Kidney (tissue), 14 donors: Measurements from ENCODE around the gene SLC13A2. TPM values are rescaled to one million over a fixed set of nuclear protein-coding genes. Genes with fewer than 3 reads are reported as not detected.

Experiments used
- DNase-seq, 5 donors: peaks; one replicate each; pipeline ENCODE4 v3.0.0-alpha.2; 2013 to 2020
- FAIRE-seq: peaks from 2 replicates; lab custom pipeline; 2012; peaks lifted over from hg19 to GRCh38; lab: Jason Lieb, UNC
- H3K27ac ChIP-seq, 2 donors: one replicate each; pipeline ENCODE4 v1.7.0; 2013; ENCODE audit warnings: low read depth in 2 of 2, low read length in 2 of 2, inconsistent platforms in 1 of 2
- H3K27me3 ChIP-seq: one replicate; pipeline ENCODE4 v1.7.1; 2013; ENCODE audit warnings: low read length, inconsistent platforms; ENCODE audit not compliant: control insufficient read depth, insufficient read depth
- H3K36me3 ChIP-seq, 3 donors: one replicate each; pipeline versions ENCODE4 v1.7.0 to v1.7.1; 2013; ENCODE audit warnings: low read length in 3 of 3, control low read depth in 1 of 3, inconsistent platforms in 1 of 3; ENCODE audit not compliant: insufficient read depth in 3 of 3, control insufficient read depth in 2 of 3
- H3K4me1 ChIP-seq, 3 donors: one replicate each; pipeline versions ENCODE4 v1.7.0 to v1.7.1; 2013; ENCODE audit warnings: low read length in 3 of 3, inconsistent platforms in 1 of 3, low read depth in 1 of 3; ENCODE audit not compliant: control insufficient read depth in 2 of 3, insufficient read depth in 2 of 3
- H3K4me3 ChIP-seq, 3 donors: one replicate each; pipeline versions ENCODE4 v1.7.0 to v1.8.1; 2013; ENCODE audit warnings: low read length in 3 of 3, control low read depth in 1 of 3, inconsistent platforms in 1 of 3
- H3K9ac ChIP-seq, 3 donors: one replicate each; pipeline versions ENCODE4 v1.7.0 to v1.7.1; 2013; ENCODE audit warnings: low read length in 3 of 3, control low read depth in 1 of 3, inconsistent platforms in 1 of 3
- H3K9me3 ChIP-seq, 3 donors: one replicate each; pipeline versions ENCODE4 v1.7.0 to v1.7.1; 2013; ENCODE audit warnings: low read length in 3 of 3, control low read depth in 1 of 3, inconsistent platforms in 1 of 3; ENCODE audit not compliant: control insufficient read depth in 2 of 3, insufficient read depth in 1 of 3
- CTCF ChIP-seq: IDR thresholded peaks from 3 replicates; pipeline ENCODE4 v1.5.1; 2012; ENCODE audit warnings: mild to moderate bottlenecking, moderate library complexity, borderline replicate concordance; ENCODE audit not compliant: insufficient read depth; ENCODE audit errors: extremely low read depth
- intact Hi-C: fragments of 100-400 bp; cut with DNase I; formaldehyde crosslinking; loops from one replicate; pipeline ENCODE4 v1.11.1; 2022
- polyA plus RNA-seq: library from polyadenylated mRNA; stranded (reverse); fragments of 350-450 nt; fragmentation: Illumina TruSeq; extraction: RNeasy Lipid Tissue Mini Kit (QIAGEN cat#74804); gene quantifications from one replicate; pipeline ENCODE4 v1.2.3, GENCODE V29; 2014; ENCODE audit warnings: low read depth, low replicate concordance; ENCODE audit not compliant: insufficient read depth
- total RNA-seq: library from RNA; stranded (reverse); fragmentation: NEBNext Ultra II Directional; extraction: Animal tissue kit (Norgen Biotek cat#: 25700); gene quantifications from one replicate; pipeline ENCODE4 v1.2.1, GENCODE V29; 2021
- donor health status: control.
- donor health status: control.
- donor health status: control.
- donor health status: control.
- donor health status: control.
- donor health status: DM: yes; HTN: yes; CAD: no.
- donor health status: Normal renal cell carcinoma (clear cell type).

The SLC13A2 gene
- total and polyA plus RNA-seq, 2 donors from 2014 or later = 1.1 to 69.0 TPM

GRCh38 chr17:28475151-28475900, 1.9 kb downstream of the SLC13A2 start:
- Histone ChIP-seq H3K9ac (no peak overlapping the region), H3K27me3 (no peaks in the 10 kb centered on the region), H3K36me3 (no peaks in the 10 kb centered on the region), H3K9me3 (no peaks in the 10 kb centered on the region), H3K27ac (no peak overlapping the region), H3K4me1 (peaks cover 0 to 9% (median 0%) of the 10 kb centered on the region in 3 donors), H3K4me3 (peak overlapping the region in 2 of 3 donors; percentile 46 to 65)
- TF ChIP-seq CTCF = no peak
- no peak for FAIRE-seq
- intact Hi-C loops = no loop called here
- peak in 1 of 5 donors; percentile 16 for DNase-seq

- Histone ChIP-seq H3K4me3 (peak overlapping the region in 1 of 3 donors; percentile 65), H3K9ac (no peak overlapping the region), H3K4me1 (peaks cover 0 to 16% (median 1%) of the 10 kb centered on the region in 3 donors), H3K27ac (no peak overlapping the region), H3K9me3 (no peaks in the 10 kb centered on the region), H3K36me3 (no peaks in the 10 kb centered on the region), H3K27me3 (no peaks in the 10 kb centered on the region)
- intact Hi-C loops = no loop called here
- DNase-seq = peak in 1 of 5 donors; percentile 6
- no peak for TF ChIP-seq CTCF
- no peak for FAIRE-seq
These were observed 2.8 kb downstream of the SLC13A2 start for GRCh38 chr17:28476076-28476865.

- Histone ChIP-seq H3K27ac (no peak overlapping the region), H3K27me3 (no peaks in the 10 kb centered on the region), H3K4me3 (no peak overlapping the region), H3K9me3 (no peaks in the 10 kb centered on the region), H3K9ac (no peak overlapping the region), H3K36me3 (no peaks in the 10 kb centered on the region), H3K4me1 (peaks cover 0 to 17% (median 3%) of the 10 kb centered on the region in 3 donors)
- FAIRE-seq (no peak), DNase-seq (no peak)
- TF ChIP-seq CTCF = no peak
- intact Hi-C loops = no loop called here
These were observed 4.5 kb downstream of the SLC13A2 start for GRCh38 chr17:28477928-28478327.
